ENCODE results near the gene LGALS12.

Gene LGALS12, protein sequence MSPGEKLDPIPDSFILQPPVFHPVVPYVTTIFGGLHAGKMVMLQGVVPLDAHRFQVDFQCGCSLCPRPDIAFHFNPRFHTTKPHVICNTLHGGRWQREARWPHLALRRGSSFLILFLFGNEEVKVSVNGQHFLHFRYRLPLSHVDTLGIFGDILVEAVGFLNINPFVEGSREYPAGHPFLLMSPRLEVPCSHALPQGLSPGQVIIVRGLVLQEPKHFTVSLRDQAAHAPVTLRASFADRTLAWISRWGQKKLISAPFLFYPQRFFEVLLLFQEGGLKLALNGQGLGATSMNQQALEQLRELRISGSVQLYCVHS

DNA sequence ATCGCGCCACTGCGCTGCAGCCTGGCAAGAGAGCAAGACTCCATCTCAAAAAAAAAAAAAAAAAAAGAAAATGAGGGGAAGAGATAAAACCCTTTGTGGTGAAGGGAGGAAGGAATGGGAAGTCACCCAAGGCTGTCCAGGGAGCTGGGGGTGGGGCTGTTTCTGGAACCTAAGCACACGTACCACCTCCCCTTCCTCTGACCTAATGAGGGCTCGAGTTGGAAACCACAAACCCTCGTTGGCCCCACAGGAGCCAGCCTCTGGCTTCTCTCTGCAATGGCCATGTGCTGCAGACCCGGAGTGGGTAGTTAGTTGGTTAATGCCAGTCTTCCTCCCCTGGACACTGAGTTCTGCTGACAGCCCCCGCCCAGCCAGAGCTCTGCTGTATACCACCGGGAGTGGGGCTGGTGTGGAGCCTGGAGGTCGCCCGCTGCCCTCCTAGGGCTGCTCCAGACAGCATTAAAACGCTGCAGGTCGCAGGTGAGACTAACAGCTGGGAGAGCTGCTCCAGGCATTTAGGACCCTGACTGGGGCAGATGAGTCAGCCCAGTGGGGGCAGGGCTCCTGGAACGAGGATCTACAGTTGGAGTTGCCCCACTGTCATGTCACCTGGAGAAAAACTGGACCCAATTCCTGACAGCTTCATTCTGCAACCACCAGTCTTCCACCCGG is at the start of gene LGALS12:
TSS of gene LGALS12 (plus strand) at position 228 of the 672 bp plus-strand sequence. CDS start at position 603, 375 bp downstream.
- no peak for DNase-seq

DNA sequence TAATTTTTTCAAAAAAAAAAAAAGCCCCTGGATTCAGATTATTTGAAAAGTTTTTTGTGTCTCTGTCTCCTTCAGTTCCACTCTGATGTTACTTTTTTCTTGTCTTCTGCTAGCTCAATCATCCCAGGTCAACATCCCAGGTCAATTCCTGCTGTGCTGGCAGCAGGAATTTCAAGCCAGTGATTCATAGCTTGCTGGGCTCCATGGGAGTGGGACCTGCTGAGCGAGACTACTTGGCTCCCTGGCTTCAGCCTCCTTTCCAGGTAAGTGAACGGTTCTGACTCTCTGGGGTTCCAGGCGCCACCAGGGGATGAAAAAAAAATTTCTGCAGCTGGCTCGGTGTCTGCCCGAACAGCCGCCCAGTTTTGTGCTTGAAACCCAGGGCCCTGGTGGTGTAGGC is 46.3 kb upstream of the LGALS12 start:
- no peak for DNase-seq

DNA sequence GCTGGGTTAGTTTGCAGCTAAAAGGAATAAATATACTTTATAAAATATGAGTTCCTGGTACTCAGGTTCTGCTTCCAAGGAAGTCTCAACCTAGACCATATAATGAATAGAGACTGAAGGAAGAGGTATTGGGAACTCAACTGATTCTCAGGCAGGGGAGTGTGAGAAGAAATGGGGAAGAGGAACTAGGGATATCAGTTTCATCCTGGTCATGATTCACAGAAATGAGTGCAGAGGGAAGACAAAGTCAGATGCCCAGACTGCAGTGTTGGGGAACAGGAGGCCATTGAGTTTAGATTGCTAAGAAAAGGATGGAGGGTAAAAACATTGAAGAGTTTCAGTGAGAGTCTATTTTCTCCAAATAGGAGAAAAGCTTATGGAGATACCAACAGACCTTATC is 43.7 kb upstream of the LGALS12 start:
- DNase-seq, result no peak

DNA sequence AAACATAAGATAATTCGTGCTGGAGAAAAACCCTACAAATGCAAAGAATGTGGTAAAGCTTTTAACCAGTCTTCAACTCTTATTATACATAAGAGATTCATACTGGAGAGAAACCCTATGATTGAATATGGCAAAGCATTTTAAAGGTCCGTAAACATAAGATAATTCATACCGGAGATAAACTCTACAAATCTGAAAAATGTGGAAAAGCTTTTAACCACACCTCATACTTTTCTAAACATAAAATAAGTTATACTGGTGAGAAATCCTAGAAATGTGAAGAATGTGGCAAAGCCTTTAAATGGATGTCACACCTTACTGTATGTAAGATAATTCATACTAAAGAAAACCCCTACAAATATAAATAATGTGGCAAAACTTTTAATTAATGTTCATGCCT is 35.6 kb upstream of the LGALS12 start:
- no peak for DNase-seq

DNA sequence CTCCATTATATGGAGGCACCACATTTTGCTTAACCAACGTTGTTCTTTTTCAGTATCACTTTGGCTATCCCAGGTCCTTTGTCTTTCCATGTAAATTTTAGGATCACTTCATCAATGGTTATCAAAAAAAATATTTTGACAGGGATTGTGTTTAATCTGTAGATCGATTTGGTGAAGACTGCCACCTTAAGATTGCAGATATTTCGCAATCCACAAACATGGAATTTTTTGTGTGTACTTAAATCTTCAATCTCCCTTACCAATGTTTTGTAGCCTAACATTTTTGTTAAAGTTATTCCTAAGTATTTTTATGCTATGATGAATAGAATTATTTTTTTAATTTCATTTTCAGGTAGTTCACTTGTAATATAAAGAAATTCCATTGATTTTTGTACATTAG is 33.5 kb upstream of the LGALS12 start:
- no peak for DNase-seq

DNA sequence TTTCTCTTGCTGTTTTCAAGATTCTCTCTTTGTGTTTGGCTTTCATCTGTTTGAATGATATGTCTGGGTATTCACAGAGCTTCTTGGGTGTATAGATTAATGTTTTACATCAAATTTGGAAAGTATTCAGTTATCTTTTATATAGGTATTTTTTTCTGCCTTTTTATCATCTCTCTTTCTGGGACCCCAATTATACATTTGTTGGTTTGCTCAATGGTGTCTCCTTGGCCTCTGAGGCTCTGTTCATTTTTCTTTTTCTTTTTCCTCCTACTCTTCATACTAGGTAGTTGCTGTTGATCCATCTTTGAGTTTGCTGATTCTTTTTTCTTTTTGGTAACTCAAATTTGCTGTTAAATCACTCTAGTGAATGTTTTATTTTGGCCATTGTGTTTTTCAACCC is 29.3 kb upstream of the LGALS12 start:
- DNase-seq, result no peak

DNA sequence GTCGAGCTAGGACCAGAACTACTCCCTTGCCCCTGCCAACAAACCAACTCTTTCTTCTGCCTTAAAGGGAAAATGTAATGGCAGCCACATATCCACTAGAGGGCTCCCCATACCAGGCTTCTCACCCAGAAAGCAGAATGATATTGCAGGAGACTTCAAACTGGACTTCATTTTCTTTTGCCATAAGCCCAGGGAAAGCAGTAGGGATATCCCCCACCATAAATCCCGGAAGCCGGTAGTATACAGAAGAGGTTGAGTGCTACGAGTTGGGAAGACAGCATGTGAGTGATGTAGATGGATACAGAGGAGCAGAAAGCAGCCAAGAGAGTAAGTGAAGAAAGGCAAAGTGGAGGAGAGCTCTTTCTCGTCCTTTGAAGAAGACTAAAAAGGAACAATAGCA is 27.0 kb upstream of the LGALS12 start:
- DNase-seq, result peak in 1 of 2 experiments; percentile 17

DNA sequence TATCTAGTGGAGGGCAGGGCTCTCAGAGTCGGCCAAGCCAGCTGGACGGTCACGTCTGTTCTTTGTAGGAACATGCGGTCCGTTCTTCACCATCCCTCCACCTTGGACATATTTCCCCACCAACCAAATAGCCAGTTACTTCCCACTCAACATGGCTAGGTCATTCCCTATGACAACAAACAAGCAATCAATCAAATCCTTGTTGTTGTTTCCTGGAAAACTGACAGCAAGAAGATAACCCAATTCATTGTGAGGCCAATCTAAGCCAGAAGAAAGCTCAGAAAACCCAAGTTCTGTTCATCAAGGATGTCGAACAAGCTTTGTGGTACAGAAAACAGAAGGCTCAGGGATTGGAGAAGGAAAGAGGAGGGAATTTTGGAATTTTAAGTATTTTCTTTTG is 25.8 kb upstream of the LGALS12 start:
- no peak for DNase-seq

DNA sequence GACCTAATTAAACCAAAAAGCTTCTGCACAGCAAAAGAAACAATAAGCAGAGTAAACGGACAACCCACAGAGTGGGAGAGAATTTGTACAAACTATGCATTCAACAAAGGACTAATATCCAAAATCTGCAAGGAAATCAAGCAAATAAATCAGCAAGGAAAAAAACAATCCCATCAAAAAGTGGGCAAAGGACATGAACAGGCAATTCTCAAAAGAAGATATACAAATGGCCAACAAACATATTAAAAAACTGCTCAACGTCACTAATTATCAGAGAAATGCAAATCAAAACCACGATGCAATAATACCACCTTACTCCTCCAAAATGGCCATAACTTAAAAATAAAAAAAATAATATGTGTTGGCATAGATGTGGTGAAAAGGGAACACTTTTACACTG is 20.1 kb upstream of the LGALS12 start:
- DNase-seq, result no peak

DNA sequence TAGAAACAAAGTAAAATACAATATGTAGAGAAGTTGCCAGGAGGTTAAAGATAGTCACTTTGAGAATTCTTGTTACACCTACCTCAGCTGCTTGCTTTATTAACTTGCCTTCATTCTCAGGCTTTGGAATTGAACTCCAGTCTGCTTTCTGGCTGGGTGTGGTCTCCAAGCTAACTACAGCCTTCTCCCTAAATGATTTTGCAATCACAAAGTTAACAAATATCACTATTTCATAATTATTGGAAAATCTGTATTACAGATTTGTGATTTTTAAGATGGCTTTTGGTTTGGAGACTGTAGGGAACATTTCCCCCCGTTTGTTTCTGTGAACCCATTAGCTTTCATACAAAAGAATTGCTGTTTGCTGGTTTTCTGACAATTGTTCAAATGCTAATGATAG is 17.1 kb upstream of the LGALS12 start:
- no peak for DNase-seq

DNA sequence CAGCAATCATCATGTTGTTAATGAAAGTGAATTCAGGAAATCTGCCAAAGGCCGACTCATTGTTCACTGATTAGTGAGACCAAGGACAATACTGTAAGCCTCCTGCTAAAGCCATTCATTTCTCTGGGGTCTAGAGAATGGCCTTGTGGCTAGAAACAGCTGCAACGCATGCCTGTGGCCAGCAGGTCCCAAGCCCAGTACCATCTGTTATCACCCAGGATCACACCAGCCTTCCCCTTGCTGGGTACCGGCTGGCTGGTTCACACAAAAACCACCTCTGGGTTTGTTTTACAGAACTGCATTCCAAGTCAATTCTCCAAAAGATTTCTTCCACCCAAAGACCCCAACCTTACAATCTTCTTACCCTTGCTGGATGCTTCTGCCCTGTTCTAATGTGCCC is 16.0 kb upstream of the LGALS12 start:
- no peak for DNase-seq

DNA sequence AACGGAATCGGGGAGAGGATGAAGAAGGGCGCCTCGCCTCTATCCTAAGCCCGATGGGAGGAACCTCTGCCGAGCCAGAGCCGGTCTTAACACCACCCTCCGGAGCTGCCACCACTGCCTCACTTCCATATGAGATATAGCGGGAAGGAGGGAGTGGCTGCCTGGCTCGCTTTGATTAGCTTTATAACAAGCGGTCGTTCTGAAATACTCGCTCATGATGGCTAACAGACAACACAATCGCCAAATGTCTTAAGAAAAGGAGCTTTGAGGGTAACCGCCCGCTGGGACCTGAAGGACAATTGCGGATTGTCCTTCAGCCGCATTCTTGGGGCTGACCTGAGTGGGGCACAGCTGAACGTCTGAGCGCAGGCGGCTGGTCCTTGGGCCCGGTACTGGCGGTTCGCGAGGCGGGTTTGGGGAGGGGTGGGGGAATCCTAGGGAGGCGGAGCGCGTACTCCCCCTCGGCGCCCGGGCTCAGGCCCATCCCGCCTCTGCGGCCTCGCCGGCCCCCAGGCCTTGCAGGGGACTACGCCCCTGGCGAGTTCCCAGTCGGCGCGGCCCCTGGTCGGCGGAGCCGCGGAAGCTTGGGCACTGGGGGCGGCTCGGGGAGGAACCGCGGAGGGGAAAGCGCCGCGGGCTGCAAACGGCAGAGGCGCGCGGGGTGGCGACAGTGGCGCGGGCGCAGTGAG is 15.2 kb upstream of the LGALS12 start, which contains the start of gene PLAAT5:
TSS of gene PLAAT5 (minus strand) at position 617 of the 689 bp plus-strand sequence. CDS start at position 484, 133 bp downstream.
- no peak for DNase-seq

DNA sequence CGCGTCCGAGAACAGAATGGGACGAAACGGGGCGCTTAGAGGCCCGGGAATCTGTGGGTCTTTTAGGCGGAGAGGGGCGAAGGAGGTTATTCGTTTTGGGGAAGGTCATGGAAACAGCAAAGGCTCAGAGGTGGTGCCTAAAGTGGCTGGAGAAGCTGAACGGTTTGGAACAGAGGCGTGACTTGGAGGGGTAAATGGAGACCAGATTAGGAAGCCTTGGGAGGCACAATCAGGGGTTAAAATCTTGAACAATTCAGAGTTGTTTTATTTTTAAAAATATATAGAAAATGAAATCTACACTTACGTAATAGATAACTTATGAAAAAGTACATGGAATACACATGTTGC is 14.7 kb upstream of the LGALS12 start:
- no peak for DNase-seq

DNA sequence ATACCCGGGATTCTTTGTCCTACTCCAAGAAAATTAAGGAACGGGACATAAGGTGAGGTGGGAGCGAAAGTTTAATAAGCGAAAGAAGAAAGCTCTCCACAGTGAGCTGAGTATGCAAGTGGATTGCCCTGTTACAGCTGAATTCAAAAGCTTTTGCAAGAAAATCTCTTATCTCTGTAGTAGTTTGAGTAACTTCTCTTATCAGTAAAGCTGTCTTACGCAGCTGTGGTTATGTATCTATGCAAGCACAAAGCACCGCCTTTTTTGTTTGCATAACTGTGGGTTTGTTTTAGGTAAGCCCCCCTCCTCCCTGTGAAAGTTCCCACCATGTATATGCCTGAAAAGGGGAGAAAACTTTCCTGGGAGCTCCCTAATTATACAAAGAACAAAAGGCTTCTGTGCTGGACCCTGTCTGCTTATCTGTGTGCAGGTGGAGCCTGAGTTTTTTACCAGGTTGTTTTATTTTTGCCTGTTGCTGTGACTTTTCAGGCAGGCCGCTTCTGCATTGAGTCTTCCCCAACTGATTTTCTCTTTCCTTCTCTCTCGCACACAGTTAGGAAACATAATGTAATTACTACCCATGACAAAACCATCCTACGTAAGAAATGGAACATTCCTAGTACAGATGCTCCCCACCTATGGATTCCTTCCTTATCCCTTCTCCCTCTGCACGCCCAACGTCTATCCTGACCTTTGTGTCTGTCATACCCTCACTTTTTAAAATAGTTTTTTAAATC is 14.1 kb upstream of the LGALS12 start:
- DNase-seq, result no peak

DNA sequence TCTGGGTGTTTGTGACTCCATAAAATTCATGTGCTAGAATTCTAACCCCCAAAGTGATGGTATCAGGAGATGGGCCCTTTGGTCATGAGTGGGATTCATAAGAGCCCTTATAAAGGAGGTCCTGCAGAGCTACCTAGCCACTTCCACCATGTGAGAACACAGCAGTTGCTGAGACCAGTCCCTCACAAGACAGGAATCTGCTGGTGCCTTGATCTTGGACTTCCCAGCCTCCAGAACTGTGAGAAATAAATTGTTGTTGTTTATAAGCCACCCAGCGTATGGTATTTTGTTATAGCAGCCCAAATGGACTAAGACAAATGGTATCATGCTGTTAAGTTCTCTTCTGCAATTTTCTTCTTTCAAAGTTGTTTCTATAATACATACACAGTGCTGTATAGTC is 13.4 kb upstream of the LGALS12 start:
- DNase-seq, result no peak

DNA sequence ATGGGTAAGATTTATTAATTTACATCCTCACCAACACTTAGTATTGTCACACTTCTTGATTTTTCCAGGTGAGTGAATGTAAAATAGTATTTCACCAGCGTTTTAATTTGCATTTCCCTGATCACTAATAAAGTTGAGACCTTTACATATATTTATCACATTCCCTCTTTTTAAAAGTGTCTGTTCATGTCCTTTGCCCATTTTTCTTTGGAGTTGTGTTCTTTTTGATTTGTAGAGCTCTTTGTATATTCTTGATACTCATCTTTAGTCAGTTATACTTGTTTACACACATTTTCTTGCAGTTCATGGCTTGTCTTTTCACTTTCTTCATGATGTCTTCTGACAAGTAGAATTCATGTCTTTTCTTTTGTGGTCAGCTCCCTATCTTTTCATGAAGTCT is 12.8 kb upstream of the LGALS12 start:
- no peak for DNase-seq

DNA sequence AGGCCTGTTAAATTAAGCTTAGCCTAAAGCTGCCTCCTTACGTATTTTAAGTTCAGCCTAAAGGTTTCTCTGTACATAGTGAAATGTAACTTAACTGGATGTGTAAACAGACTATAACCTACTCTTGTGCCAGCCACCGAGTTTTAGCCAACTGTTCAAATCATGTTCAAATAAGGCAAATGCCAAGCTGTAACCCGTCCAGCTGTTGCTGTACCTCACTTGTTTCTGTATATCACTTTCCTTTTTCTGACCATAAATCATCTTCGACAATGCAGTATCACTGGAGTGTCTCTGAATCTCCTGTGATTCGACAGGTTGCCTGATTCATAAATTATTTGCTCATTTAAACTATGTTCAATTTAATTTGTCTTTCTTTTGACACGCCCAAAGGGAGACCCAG is 10.9 kb upstream of the LGALS12 start:
- no peak for DNase-seq

DNA sequence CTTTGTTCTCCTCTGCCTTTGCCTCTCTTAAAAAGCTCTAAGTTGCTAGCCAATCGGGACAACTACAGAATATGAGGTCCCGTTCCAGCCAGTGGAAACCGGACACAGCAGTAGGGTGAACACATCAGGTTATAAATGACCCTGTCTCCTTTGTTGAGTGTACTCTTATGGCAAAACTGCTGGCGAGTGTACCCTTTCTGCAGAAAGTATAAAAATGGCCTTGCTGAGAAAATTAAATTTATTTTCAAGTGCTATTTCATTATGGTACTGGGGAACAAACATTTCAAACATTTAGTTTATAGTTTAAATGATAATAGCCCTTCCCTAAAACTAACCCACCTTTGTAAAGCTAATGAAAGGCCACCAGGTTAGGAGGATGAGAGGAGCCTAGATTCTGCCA is 6.0 kb upstream of the LGALS12 start:
- DNase-seq, result no peak

DNA sequence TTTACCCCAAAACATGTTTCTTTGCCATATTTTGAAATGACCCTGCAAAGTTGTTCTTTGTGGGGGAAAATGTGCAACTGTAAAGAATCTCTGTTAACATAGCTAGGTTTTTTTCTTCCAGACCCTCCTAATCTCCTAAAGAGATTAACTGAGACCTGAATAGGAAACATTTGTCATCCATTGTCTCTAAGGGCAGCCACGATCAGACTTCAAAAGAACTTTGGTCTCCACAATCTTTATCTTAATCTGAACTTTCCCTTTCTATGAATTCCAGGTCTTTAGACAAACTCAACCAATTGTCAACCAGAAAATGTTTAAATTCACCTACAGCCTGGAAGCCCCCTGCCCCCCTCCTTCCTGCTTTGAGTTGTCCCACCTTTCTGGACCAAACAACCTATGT is 4.6 kb upstream of the LGALS12 start:
- DNase-seq, result no peak

DNA sequence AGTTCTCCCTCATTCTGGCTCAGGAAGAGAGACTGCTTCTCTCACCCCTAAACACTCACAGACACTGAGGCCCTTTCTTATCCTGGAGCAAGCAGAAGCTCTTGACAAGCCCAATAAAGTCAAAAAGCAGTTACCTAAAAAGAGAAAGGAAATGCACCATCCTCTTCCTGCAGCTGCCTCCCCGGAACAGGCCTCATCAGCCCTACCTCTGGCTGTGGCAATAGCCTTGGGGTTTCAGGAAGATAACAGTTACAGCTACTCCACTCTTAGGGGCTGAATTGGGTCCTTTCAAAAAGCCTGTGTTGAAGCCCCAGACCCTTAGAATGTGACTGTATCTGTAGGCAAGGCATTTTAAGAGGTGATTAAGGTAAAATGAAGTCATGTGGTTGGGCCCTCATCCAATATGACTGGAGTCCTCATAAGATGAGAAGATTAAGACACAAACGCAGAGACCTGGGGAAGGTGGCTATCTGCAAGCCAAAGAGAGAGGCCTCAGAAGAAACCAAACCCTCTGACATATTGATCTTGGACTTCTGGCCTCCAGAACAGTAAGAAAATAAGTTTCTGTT is 3.5 kb upstream of the LGALS12 start:
- no peak for DNase-seq

DNA sequence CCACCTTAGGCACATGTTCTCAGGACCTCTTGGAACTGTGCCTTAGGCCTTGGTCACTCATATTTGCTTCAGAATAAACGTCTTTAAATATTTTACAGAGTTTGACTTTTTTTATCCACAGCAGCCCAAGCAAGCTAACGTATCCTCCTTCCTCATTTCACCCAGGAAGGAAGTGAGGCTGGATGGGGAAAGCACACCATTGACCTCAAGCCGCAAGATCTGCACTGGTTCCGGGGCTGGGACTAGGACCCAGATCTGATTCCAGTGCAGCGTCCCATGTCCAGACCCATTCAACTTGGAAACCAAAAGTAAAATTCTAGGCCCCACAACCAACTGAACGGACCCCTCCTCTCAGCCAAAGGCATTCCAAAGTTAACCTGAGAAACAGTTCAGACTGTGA is 2.4 kb upstream of the LGALS12 start:
- DNase-seq, result no peak

DNA sequence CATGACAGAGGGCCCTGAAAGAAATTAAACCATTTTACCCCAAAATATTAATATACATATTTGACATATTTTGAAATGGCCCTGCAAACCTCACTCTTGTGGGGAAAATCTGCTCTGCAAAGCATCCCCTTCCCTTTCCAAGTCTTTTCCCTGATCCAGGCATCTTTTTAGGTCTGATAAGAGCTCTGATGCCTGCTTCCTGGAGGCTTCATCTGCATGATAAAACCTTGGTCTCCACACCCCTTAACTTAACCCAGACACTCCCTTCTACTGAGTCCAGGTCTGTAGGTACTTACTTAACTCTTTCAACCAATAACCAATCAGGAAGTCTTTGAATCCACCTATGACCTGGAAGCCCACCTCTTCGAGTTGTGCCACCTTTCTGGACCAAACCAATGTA is 1.8 kb upstream of the LGALS12 start:
- DNase-seq, result no peak

DNA sequence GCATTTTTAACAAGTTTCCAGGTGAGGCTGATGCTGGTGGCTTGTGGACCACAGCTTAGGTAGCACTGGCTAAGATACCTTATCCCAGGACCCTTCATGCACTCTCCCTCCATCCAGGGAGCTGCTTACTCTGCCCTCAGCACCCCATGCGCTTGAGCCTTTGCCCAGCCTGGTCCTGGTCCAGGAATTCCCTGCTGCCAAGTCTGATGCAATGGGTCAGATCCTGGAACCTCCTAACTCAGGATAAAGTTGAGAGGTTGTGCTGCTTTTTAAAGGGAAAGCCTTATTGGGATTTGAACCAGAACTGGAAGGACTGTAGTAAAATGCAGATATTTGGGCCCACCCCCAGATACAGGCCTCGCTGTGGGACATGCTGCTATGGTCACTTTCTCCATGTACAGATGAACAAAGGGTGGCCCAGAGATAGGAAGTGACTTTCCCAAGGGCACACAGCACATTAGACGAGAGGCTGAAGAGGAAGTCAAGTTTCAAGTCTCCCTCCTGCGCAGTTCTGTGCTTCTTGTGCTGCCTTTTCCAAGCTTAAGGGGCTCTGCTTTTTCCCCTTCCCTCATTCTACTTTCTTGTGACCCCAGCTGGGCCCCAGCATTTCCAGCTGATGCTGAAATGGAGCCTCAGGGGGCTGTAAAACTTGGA is 824 bp upstream of the LGALS12 start:
- DNase-seq, result no peak
